Measurements from ENCODE around the gene RASEF. TPM values are rescaled to one million over a fixed set of nuclear protein-coding genes. Genes with fewer than 3 reads are reported as not detected.

The RASEF gene
- total RNA-seq, 4 donors from 2014 or later, result 0.40 to 9.9 (median 0.81) TPM

DNA sequence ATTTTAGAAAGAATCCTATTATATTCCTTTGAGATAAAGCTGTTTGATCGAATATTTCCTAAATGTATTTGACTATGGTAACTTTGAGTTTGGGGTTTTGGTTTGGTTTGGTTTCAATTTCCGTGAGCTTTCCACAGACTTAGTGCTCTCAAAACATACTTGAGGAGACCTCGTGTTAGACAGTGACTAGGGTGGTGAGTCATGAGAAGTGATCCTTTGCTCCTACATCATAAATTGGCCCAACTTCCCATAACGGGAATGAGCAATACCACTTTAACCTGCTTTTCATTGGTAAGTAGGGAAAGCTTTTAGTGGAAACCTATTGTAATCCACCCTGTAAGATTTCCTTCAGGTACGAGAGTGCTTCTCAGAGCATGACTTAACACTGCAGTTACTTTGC, 3.8 kb upstream of the RASEF start:
- H3K4me3 ChIP-seq, result no peak overlapping the region
- no peak for TF ChIP-seq POLR2A (IDR thresholded peaks at IDR 0.05)
- TF ChIP-seq, protein P1, sequence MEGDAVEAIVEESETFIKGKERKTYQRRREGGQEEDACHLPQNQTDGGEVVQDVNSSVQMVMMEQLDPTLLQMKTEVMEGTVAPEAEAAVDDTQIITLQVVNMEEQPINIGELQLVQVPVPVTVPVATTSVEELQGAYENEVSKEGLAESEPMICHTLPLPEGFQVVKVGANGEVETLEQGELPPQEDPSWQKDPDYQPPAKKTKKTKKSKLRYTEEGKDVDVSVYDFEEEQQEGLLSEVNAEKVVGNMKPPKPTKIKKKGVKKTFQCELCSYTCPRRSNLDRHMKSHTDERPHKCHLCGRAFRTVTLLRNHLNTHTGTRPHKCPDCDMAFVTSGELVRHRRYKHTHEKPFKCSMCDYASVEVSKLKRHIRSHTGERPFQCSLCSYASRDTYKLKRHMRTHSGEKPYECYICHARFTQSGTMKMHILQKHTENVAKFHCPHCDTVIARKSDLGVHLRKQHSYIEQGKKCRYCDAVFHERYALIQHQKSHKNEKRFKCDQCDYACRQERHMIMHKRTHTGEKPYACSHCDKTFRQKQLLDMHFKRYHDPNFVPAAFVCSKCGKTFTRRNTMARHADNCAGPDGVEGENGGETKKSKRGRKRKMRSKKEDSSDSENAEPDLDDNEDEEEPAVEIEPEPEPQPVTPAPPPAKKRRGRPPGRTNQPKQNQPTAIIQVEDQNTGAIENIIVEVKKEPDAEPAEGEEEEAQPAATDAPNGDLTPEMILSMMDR (IDR thresholded peaks at IDR 0.05), result no peak
- no peaks in the 10 kb centered on the region for H3K36me3 ChIP-seq
- no peaks in the 10 kb centered on the region for H3K27me3 ChIP-seq
- no peak for DNase-seq
- no peaks in the 10 kb centered on the region for H3K4me1 ChIP-seq
- H3K27ac ChIP-seq, result no peak overlapping the region
- no peaks in the 10 kb centered on the region for H3K9me3 ChIP-seq
- intact Hi-C loops (cut with DNase I; ENCODE audit: low total_unique reads), result no loop called here

DNA sequence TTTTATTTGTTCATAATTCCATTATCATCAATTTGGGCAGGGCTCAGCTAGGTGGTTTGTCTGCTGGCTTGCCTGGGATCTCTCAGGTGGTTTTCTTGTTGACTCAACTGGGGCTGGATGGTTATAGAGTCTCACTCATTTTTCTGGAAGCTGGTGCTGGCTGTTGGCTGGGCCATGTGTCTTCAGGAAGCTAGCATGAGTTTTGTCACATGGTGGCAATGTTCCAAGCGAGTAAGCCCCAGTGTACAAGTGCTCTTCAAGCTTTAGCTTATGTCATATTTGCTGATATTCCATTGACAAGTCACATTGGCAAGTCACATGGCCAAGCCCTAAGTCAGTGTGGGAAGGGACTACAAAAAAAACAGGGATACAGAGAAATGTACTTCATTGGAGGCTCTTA, 2.3 kb upstream of the RASEF start:
- intact Hi-C loops (cut with DNase I; ENCODE audit: low total_unique reads), result no loop called here
- H3K36me3 ChIP-seq, result no peaks in the 10 kb centered on the region
- H3K27me3 ChIP-seq, result no peaks in the 10 kb centered on the region
- no peak for DNase-seq
- no peaks in the 10 kb centered on the region for H3K9me3 ChIP-seq
- no peak overlapping the region for H3K4me3 ChIP-seq
- no peak overlapping the region for H3K27ac ChIP-seq
- TF ChIP-seq, protein P1 (IDR thresholded peaks at IDR 0.05), result no peak
- no peak for TF ChIP-seq POLR2A (IDR thresholded peaks at IDR 0.05)
- H3K4me1 ChIP-seq, result no peaks in the 10 kb centered on the region

DNA sequence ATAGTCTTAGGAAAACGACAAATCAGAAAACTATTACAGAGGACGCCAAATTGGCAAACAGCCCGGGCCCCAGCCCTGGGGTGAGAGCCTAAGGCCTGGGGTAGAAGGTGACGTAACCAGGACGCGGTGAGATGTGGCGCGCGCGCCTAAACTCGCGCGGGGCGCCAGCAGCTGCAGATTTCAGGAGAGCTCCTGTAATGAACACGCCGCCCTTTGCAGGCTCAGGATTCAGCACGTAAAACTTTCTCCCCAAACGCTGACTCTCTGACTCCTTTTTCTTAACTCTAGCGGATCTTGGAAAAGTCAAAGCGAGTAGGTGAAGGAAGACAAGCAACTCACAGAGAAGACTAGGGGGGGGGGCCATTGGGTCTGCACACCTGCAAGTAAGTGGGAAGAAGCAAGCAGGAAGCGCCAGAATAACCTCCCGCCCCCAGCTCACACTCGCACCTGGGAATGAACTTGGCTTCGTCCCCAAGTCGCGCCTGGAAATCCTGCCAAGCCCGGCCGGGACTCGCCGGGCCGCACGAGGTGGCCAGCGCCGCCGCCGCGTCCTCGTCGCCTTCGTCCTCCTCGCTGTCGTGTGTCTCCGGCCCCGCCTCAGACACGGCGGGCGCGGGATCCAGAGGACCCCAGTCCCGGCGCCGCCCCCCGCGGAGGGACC, 822 bp downstream of the RASEF start:
- Histone ChIP-seq H3K36me3 (no peaks in the 10 kb centered on the region), H3K4me1 (no peaks in the 10 kb centered on the region), H3K4me3 (peak overlapping the region in 1 of 2 donors; percentile 23), H3K27me3 (no peaks in the 10 kb centered on the region), H3K9me3 (no peaks in the 10 kb centered on the region), H3K27ac (no peak overlapping the region)
- no peak for DNase-seq
- intact Hi-C loops (cut with DNase I; ENCODE audit: low total_unique reads), result no loop called here
- no peak for TF ChIP-seq POLR2A (IDR thresholded peaks at IDR 0.05)
- TF ChIP-seq, protein P1 (IDR thresholded peaks at IDR 0.05), result no peak

DNA sequence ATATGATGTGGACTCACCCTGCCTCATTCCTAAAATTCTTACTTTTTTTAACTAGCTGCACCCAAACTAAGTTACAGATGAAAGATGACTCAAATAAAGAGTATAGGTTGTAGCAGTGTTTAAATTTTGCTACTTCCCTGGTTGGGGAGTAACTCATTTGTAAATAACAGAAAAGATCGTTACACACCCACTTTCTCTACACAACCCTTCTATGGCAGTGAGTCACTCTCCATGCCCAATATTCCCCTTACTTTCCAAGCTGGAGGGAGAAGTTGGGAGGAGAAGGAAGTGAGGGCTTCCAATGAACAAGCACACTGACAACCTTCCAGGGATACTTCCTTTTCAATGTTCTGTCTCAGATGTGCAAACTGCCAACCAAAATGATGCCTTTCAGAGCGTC, 1.9 kb downstream of the RASEF start:
- no peak for DNase-seq
- no peaks in the 10 kb centered on the region for H3K36me3 ChIP-seq
- H3K27ac ChIP-seq, result no peak overlapping the region
- intact Hi-C loops (cut with DNase I; ENCODE audit: low total_unique reads), result no loop called here
- TF ChIP-seq, protein P1 (IDR thresholded peaks at IDR 0.05), result no peak
- H3K9me3 ChIP-seq, result no peaks in the 10 kb centered on the region
- no peaks in the 10 kb centered on the region for H3K4me1 ChIP-seq
- H3K27me3 ChIP-seq, result no peaks in the 10 kb centered on the region
- H3K4me3 ChIP-seq, result no peak overlapping the region

DNA sequence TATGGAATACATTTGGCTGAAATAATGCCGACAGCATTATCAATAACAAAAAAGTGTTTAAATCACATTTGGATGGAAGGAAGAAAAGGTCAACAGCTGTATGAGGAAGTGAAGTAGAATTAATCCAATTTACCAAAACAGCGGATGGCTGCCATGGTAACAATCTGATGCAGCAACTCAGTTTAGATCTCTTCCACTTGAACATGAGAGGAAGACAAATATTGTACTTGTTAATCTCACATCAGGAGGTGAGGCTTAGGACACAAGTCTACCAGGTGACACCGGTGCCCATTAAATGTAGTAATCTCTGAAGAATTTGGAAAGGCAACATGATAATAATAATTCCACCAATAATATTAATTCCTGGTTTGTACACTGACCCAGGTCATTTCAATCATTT, 2.4 kb downstream of the RASEF start:
- TF ChIP-seq, protein P1 (IDR thresholded peaks at IDR 0.05), result no peak
- no peak for TF ChIP-seq POLR2A (IDR thresholded peaks at IDR 0.05)
- intact Hi-C loops (cut with DNase I; ENCODE audit: low total_unique reads), result no loop called here
- H3K4me1 ChIP-seq, result no peaks in the 10 kb centered on the region
- H3K4me3 ChIP-seq, result no peak overlapping the region
- no peak for DNase-seq
- H3K36me3 ChIP-seq, result no peaks in the 10 kb centered on the region
- no peaks in the 10 kb centered on the region for H3K9me3 ChIP-seq
- H3K27ac ChIP-seq, result no peak overlapping the region
- no peaks in the 10 kb centered on the region for H3K27me3 ChIP-seq

All from uterus (tissue), 4 donors.